ENCODE measurements around the gene PPIH. TPM values are rescaled to one million over a fixed set of nuclear protein-coding genes. Genes with fewer than 3 reads are reported as not detected.

PPIH gene
- total and polyA plus RNA-seq, 2 experiments from 2014 or later: 66.5 to 122 TPM

GRCh38 chr1:42684139-42684538 is 25.9 kb downstream of the PPIH start (continued):
- TF ChIP-seq, protein P1, sequence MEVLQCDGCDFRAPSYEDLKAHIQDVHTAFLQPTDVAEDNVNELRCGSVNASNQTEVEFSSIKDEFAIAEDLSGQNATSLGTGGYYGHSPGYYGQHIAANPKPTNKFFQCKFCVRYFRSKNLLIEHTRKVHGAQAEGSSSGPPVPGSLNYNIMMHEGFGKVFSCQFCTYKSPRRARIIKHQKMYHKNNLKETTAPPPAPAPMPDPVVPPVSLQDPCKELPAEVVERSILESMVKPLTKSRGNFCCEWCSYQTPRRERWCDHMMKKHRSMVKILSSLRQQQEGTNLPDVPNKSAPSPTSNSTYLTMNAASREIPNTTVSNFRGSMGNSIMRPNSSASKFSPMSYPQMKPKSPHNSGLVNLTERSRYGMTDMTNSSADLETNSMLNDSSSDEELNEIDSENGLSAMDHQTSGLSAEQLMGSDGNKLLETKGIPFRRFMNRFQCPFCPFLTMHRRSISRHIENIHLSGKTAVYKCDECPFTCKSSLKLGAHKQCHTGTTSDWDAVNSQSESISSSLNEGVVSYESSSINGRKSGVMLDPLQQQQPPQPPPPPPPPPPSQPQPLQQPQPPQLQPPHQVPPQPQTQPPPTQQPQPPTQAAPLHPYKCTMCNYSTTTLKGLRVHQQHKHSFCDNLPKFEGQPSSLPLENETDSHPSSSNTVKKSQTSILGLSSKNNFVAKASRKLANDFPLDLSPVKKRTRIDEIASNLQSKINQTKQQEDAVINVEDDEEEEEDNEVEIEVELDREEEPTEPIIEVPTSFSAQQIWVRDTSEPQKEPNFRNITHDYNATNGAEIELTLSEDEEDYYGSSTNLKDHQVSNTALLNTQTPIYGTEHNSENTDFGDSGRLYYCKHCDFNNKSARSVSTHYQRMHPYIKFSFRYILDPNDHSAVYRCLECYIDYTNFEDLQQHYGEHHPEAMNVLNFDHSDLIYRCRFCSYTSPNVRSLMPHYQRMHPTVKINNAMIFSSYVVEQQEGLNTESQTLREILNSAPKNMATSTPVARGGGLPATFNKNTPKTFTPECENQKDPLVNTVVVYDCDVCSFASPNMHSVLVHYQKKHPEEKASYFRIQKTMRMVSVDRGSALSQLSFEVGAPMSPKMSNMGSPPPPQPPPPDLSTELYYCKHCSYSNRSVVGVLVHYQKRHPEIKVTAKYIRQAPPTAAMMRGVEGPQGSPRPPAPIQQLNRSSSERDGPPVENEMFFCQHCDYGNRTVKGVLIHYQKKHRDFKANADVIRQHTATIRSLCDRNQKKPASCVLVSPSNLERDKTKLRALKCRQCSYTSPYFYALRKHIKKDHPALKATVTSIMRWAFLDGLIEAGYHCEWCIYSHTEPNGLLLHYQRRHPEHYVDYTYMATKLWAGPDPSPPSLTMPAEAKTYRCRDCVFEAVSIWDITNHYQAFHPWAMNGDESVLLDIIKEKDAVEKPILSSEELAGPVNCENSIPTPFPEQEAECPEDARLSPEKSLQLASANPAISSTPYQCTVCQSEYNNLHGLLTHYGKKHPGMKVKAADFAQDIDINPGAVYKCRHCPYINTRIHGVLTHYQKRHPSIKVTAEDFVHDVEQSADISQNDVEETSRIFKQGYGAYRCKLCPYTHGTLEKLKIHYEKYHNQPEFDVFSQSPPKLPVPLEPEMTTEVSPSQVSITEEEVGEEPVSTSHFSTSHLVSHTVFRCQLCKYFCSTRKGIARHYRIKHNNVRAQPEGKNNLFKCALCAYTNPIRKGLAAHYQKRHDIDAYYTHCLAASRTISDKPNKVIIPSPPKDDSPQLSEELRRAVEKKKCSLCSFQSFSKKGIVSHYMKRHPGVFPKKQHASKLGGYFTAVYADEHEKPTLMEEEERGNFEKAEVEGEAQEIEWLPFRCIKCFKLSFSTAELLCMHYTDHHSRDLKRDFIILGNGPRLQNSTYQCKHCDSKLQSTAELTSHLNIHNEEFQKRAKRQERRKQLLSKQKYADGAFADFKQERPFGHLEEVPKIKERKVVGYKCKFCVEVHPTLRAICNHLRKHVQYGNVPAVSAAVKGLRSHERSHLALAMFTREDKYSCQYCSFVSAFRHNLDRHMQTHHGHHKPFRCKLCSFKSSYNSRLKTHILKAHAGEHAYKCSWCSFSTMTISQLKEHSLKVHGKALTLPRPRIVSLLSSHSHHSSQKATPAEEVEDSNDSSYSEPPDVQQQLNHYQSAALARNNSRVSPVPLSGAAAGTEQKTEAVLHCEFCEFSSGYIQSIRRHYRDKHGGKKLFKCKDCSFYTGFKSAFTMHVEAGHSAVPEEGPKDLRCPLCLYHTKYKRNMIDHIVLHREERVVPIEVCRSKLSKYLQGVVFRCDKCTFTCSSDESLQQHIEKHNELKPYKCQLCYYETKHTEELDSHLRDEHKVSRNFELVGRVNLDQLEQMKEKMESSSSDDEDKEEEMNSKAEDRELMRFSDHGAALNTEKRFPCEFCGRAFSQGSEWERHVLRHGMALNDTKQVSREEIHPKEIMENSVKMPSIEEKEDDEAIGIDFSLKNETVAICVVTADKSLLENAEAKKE (CRISPR knock-in tag; IDR thresholded peaks at IDR 0.05): no peak
- TF ChIP-seq, protein P2, sequence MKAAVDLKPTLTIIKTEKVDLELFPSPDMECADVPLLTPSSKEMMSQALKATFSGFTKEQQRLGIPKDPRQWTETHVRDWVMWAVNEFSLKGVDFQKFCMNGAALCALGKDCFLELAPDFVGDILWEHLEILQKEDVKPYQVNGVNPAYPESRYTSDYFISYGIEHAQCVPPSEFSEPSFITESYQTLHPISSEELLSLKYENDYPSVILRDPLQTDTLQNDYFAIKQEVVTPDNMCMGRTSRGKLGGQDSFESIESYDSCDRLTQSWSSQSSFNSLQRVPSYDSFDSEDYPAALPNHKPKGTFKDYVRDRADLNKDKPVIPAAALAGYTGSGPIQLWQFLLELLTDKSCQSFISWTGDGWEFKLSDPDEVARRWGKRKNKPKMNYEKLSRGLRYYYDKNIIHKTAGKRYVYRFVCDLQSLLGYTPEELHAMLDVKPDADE (IDR thresholded peaks at IDR 0.05): no peak

DNA sequence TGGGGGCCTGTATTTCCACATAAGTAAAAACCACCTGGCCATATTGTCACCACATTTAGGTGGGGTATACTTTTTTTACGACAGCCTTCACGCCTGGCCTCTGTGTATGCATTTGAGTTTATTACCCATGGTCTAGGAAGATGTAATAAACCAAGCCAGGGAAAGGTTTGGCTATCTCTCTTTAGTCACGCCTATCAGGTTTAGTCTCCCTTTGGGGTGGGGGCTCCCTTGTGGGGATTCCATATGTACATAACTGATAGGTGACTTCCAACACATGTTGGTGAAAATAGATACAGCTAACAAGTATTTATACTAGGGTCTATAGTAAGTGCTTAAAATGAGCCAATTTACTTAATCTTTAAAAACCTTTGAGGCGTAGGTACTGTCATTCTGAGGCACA is 28.2 kb downstream of the PPIH start:
- Histone ChIP-seq H3K9me2 (ENCODE audit: insufficient read depth) (no peaks in the 10 kb centered on the region), H3K27ac (ENCODE audit: low read depth) (no peak overlapping the region), H3K4me1 (ENCODE audit: insufficient read depth) (peaks cover 52% of the 10 kb centered on the region), H3K27me3 (ENCODE audit: insufficient read depth) (no peaks in the 10 kb centered on the region), H3K79me2 (replicated peaks; ENCODE audit: insufficient read depth) (peaks cover 89% of the 10 kb centered on the region), H3K36me3 (ENCODE audit: insufficient read depth) (peaks cover 15% of the 10 kb centered on the region), H3F3A (replicated peaks; ENCODE audit: low read depth) (no peaks in the 10 kb centered on the region), H3K4me2 (peak overlapping the region; percentile 92), H4K20me1 (replicated peaks; ENCODE audit: insufficient read depth) (peaks cover 79% of the 10 kb centered on the region), H3K4me3 (peak overlapping the region; percentile 84), H2AFZ (no peak overlapping the region)
- ATAC-seq (no peak), DNase-seq (ENCODE audit: low spot score) (no peak)
- Mint-ChIP-seq H3K27me3 (ENCODE audit: insufficient read depth, low read depth, poor library complexity) (peaks cover 12% of the 10 kb centered on the region), H3K9me3 (peaks cover 3% of the 10 kb centered on the region; the same call in 2 of the 3 replicates), H3K36me3 (ENCODE audit: low read depth) (peaks cover 56% of the 10 kb centered on the region), H3K4me1 (peaks cover 64% of the 10 kb centered on the region), H3K27ac (no peak overlapping the region), H3K4me3 (peak overlapping the region; percentile 56)
- TF ChIP-seq, protein P1 (CRISPR knock-in tag; IDR thresholded peaks at IDR 0.05): no peak
- TF ChIP-seq JUNB (IDR thresholded peaks at IDR 0.05; ENCODE audit: unreplicated experiment) (no peak), CREB1 (CRISPR knock-in tag; IDR thresholded peaks at IDR 0.05; ENCODE audit: low read depth) (no peak), EZH2 (IDR thresholded peaks at IDR 0.05; ENCODE audit: low read depth, unreplicated experiment) (no peak)
- TF ChIP-seq, protein P2 (IDR thresholded peaks at IDR 0.05): no peak

All from GM23338 (cell line).